Testis (tissue), 2 donors: Measurements from ENCODE around the gene UTF1.

Source experiments
- CTCF ChIP-seq, 3 experiments: fragments of 450-650 bp in 2 of 3; fragments of 200-600 bp in 1 of 3; sonication (generic) in 1 of 3; IDR thresholded peaks; one replicate each; pipeline ENCODE4 v1.5.1; 2016 to 2019; ENCODE audit warnings: antibody characterized with exemption in 3 of 3, mild to moderate bottlenecking in 2 of 3, moderate library complexity in 1 of 3
- POLR2A ChIP-seq: fragments of 450-650 bp; IDR thresholded peaks from one replicate; pipeline ENCODE4 v1.6.1; 2017; ENCODE audit warnings: antibody characterized with exemption, mild to moderate bottlenecking, moderate library complexity

GRCh38 chr10:133231244-133231945 is 1.4 kb downstream of the UTF1 start:
- TF ChIP-seq CTCF (IDR thresholded peaks at IDR 0.05) (no peak), POLR2A (no peak)
